B cell (primary cell): Measurements from ENCODE around the gene MAML3.

Source experiments
- EZH2 ChIP-seq: IDR thresholded peaks from 2 replicates; pipeline ENCODE4 v1.6.1; 2012; ENCODE audit warnings: borderline replicate concordance, low read depth, mild to moderate bottlenecking, moderate library complexity, low read length; ENCODE audit not compliant: insufficient read depth, poor library complexity, severe bottlenecking
- TF ChIP-seq, protein P1 (sequence below): fragments of 200-600 bp; IDR thresholded peaks from one replicate; pipeline ENCODE4 v1.8.0; 2022; ENCODE audit warnings: antibody characterized with exemption, mild to moderate bottlenecking

DNA sequence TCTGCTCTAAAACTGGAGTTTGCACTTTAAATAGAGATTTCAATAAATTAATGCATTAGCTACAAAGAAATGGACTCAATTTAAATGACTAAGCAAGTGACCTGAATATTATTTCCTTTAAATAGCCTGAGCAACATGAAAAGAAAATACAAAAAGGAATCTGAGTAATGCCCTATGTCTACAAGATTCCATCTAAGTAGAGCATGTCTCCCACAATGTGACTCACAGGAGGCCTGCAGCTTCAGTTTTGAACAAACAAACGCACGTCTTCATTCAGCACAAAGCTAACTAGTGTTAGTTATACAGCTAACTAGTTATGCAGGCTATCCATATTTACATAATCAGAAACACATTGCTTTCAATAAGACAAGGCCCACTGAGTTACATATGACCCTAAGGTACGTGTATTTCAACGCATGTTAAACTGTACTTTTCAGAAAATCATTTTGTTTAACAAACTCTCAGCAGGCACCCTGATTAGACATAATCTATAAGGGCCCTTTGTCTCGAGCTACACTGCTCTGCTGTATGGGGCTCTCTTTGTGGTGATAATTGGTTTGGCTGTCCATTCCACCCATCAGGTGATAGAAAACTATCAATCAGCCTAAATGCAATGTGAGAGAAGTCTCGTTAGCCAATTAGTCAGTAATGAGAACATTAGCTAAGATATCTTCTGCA lies 116.5 kb downstream of the MAML3 start:
- TF ChIP-seq, protein P1, sequence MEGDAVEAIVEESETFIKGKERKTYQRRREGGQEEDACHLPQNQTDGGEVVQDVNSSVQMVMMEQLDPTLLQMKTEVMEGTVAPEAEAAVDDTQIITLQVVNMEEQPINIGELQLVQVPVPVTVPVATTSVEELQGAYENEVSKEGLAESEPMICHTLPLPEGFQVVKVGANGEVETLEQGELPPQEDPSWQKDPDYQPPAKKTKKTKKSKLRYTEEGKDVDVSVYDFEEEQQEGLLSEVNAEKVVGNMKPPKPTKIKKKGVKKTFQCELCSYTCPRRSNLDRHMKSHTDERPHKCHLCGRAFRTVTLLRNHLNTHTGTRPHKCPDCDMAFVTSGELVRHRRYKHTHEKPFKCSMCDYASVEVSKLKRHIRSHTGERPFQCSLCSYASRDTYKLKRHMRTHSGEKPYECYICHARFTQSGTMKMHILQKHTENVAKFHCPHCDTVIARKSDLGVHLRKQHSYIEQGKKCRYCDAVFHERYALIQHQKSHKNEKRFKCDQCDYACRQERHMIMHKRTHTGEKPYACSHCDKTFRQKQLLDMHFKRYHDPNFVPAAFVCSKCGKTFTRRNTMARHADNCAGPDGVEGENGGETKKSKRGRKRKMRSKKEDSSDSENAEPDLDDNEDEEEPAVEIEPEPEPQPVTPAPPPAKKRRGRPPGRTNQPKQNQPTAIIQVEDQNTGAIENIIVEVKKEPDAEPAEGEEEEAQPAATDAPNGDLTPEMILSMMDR, result no peak
- TF ChIP-seq EZH2, result no peak
